Gastrocnemius medialis (tissue), 4 donors: Measurements from ENCODE around the gene CRYGD.

Experiments used
- POLR2A ChIP-seq, 2 donors: fragments of 450-650 bp; IDR thresholded peaks; one replicate each; pipeline ENCODE4 v1.6.1; 2017; ENCODE audit warnings: antibody characterized with exemption in 2 of 2, mild to moderate bottlenecking in 2 of 2, moderate library complexity in 2 of 2
- TF ChIP-seq, protein P1 (sequence below), 5 experiments: fragments of 450-650 bp in 3 of 5; fragments of 200-600 bp in 2 of 5; sonication (generic) in 2 of 5; IDR thresholded peaks in 4 of 5; conservative IDR thresholded peaks in 1 of 5; 1 replicate in 4 of 5; 2 replicates in 1 of 5; pipeline ENCODE4 v1.5.1; 2016 to 2019; ENCODE audit warnings: antibody characterized with exemption in 5 of 5, mild to moderate bottlenecking in 3 of 5, moderate library complexity in 3 of 5

GRCh38 chr2:208156439-208156838, 32.1 kb upstream of the CRYGD start:
- TF ChIP-seq, protein P1, sequence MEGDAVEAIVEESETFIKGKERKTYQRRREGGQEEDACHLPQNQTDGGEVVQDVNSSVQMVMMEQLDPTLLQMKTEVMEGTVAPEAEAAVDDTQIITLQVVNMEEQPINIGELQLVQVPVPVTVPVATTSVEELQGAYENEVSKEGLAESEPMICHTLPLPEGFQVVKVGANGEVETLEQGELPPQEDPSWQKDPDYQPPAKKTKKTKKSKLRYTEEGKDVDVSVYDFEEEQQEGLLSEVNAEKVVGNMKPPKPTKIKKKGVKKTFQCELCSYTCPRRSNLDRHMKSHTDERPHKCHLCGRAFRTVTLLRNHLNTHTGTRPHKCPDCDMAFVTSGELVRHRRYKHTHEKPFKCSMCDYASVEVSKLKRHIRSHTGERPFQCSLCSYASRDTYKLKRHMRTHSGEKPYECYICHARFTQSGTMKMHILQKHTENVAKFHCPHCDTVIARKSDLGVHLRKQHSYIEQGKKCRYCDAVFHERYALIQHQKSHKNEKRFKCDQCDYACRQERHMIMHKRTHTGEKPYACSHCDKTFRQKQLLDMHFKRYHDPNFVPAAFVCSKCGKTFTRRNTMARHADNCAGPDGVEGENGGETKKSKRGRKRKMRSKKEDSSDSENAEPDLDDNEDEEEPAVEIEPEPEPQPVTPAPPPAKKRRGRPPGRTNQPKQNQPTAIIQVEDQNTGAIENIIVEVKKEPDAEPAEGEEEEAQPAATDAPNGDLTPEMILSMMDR (IDR thresholded peaks at IDR 0.05 in 4 of 5, conservative IDR thresholded peaks at IDR 0.05 in 1 of 5), result no peak
- no peak for TF ChIP-seq POLR2A (IDR thresholded peaks at IDR 0.05)
